ENCODE data around the gene GPR25.

GPR25 gene

GRCh38 chr1:200894712-200895442 is 22.1 kb downstream of the GPR25 start, which contains the start of gene INAVA:
Gene INAVA, plus strand, starts transcription at chr1:200894900. Its CDS starts 3,501 bp downstream, at chr1:200898401.
- no peak for DNase-seq (ENCODE audit: low spot score)

- no peak for DNase-seq (ENCODE audit: low spot score)
Observed at GRCh38 chr1:200895443-200895789, 22.6 kb downstream of the GPR25 start.

DNA sequence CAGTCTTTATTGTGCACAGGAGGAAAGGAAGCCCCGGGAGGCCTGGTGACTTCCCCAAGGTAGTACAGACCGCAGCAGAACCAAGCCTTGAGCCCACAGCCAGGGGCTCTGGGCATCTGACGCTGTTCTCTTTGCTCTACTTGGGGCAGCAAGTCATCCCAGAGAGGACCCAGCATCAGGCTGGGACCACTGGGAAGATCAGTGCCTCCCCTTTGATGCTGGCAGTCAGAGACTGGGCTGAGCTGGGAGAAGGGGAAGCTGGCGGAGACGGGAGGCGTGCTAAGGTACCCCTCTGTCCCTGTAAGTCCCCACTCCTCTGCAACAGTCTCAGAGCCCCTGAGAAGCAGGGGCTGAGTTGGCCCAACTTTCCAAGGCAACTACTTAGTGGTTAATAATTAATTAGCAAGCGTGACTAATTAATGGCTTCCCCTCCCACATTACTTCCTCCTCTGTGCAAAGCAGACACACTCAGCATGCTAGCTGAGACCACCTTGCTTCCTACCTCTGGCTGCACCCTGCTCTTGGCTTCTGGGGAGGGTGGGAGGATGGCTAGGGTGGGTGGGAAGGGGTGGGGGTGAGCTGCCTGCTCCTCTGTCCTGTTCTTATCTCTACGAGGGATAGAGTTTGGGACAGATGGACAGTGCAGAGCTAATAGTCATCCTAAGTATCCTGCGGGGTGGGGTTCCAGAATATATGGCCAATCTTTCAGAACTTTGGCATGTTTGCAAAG is 23.2 kb downstream of the GPR25 start:
- no peak for DNase-seq (ENCODE audit: low spot score)

- DNase-seq (ENCODE audit: low spot score) = no peak
Observed at GRCh38 chr1:200896531-200897196, 23.9 kb downstream of the GPR25 start.

- DNase-seq (ENCODE audit: low spot score) = no peak
Observed at GRCh38 chr1:200897259-200897658, 24.5 kb downstream of the GPR25 start.

GRCh38 chr1:200899015-200899386 is 26.2 kb downstream of the GPR25 start:
- DNase-seq (ENCODE audit: low spot score) = no peak

GRCh38 chr1:200899451-200899915 is 26.7 kb downstream of the GPR25 start:
- DNase-seq (ENCODE audit: low spot score) = no peak

DNA sequence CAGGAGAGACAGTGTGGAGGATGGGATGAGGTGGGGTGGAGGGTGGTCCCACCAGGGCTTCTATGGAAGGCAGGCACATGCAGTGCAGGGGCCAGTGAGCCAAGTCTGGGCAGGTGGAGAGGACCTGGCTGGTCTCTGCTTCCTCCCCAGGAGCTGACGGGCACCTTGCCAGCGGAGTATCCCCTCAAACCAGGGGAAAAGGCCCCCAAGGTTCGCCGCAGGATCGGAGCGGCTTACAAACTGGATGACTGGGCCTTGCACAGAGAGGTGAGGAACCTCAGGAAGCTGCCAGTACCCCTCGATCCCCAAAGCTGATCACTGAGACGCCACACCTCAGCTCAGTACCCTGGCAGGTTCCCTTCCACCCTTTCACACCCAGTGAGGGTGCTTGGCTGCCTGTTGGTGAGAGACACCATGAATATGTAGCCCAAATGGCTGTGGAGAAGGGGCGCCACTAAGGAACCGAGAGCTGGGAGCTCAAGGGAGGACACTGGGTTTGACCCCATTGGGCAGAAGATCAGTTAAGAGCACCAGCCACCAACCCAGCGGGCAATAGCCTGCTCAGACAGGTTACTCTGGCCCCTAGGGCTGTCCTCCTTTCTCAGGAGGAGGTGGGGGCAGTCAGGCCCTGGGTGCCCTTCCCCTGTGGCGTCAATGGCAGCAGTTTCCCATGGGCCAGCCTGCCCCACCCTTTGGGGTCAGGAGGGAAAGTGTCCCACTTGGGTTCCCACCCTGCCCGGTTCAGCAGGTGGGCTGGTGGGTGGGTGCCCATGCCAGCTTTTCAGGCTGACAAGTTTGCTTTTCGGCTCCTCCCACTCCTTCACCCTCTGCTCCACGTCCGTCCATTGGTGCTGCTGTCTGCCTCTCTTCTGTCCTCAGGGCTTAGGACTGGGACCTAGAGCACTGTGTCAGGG is 27.4 kb downstream of the GPR25 start:
- DNase-seq (ENCODE audit: low spot score) = no peak

DNA sequence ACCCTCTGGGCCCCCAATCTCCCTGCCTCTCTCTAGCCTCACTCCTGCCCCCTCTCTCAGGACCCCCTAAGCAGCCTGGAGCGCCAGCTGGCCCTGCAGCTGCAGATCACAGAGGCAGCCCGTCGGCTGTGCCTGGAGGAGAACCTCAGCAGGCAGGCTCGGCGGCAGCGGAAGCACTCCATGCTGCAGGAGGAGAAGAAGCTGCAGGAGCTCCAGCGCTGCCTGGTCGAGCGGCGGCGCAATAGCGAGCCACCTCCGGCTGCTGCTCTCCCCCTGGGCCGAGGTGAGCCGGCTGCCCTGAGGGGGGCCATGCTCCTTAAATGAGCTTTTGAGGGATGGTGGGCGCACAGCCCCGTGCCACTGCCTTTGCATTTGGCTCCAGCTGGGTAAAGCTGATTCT is 28.1 kb downstream of the GPR25 start:
- DNase-seq (ENCODE audit: low spot score) = no peak

DNA sequence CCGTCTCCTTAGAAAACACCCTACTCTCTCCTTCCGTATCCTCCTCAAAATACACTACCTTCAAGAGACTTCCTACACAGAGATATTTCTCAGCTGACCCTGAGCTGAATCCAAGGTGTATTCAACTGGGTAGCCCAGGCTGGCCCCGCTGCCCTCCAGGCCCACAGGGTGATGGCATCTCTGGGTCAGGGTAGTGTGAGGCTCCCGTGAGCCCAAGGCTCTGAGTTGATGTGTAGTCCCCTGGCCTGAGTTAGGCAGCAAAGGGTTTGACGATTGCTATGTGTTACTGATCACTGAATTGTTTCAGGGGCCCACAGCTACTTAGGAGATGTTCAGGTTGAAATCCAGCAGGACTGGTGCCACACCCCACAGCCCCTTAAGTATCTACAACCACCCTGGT is 28.6 kb downstream of the GPR25 start:
- DNase-seq (ENCODE audit: low spot score) = no peak

DNA sequence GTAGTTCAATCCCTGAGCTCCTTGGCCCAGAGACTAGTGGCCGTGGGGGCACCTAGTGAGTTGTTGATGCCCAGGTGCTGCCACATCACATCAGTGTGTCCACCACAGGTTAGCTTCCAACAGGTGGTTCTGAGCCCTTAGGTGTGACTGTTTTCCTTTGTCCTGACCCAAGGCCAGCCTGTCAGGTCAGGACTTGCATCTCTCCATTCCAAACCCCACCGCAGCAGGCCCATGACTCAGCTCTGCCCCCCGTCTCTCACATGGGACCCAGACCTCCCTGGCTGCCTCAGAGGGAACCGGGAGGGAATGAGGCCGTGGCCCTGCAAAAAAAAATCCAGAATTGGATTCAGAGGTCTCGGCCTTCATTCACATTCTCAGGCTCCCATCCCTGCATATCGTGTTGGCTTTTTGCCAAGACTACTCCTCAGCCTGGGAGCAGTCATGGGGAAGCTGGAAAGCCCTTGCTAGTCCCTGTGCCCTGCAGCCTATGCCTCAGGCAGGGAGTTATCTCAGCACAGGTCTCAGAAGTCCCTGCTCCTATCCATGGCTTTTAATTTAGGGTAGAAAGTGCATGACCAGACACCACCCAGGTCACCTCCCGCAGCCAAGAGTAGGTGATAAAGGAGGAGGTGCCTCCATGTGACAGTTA is 29.1 kb downstream of the GPR25 start:
- DNase-seq (ENCODE audit: low spot score) = no peak

GRCh38 chr1:200903793-200904192 is 31.0 kb downstream of the GPR25 start:
- DNase-seq (ENCODE audit: low spot score) = no peak

- no peak for DNase-seq (ENCODE audit: low spot score)
Observed at GRCh38 chr1:200904772-200905171, 32.0 kb downstream of the GPR25 start.

DNA sequence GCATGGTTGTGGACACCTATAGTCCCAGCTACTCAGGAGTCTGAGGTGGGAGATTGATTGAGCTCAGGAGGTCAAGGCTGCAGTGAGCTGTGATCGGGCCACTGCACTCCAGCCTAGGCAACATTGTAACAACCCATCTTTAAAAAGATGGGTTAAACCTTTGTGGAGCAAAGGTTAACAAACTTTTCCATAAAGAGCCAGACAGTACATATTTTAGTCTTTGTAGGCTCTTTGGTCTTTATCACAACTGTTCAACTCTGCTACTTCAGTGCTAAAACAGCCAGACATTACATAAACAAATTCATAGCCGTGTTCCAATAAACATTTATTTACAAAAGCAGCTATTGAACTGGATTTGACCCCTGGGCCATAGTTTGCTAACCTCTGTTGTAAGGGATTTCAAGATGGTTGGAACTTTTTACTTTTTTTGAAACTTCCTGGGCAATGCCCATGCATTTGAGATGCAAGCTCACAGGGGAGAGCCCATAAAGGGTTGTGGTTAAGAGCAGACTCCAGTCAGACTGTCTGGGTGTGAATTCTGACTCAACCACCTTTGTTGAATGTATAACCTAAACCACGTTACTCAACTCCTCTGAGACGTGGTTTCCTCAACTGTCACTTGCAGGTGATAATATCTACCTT is 32.8 kb downstream of the GPR25 start:
- DNase-seq (ENCODE audit: low spot score) = no peak

- DNase-seq (ENCODE audit: low spot score) = no peak
Observed at GRCh38 chr1:200906491-200906890, 33.7 kb downstream of the GPR25 start.

- DNase-seq (ENCODE audit: low spot score) = no peak
Observed at GRCh38 chr1:200907611-200908097, 34.9 kb downstream of the GPR25 start.

- no peak for DNase-seq (ENCODE audit: low spot score)
Observed at GRCh38 chr1:200908191-200908868, 35.5 kb downstream of the GPR25 start.

DNA sequence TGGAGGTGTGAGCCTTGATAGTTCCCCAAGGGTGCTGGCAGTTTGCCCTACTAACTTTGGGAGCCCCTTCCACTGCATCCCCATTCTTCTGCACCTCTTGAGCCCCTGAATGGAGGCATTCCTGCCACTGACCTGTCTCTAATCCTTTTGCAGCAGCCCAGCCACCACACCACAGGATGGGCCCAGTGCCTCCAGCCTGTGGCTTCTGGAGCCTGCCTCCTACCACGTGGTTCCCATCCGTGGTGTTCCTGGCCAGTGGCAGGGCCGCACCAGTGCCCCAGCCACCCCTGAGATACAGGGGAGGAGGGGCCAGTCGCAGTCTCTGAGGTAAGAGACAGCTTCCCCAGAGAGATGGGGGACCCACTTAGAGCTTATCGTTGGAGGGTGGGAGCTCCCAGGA is 36.3 kb downstream of the GPR25 start:
- DNase-seq (ENCODE audit: low spot score) = no peak

- DNase-seq (ENCODE audit: low spot score) = no peak
Observed at GRCh38 chr1:200909757-200910239, 37.0 kb downstream of the GPR25 start.

GRCh38 chr1:200911361-200911760 is 38.6 kb downstream of the GPR25 start:
- no peak for DNase-seq (ENCODE audit: low spot score)

Measured in AG20443 (cell line).